Lung (tissue), 12 donors: Measurements from ENCODE around the gene SETX. TPM values are rescaled to one million over a fixed set of nuclear protein-coding genes. Genes with fewer than 3 reads are reported as not detected.

Experiments used
- ATAC-seq: fragments of 200-7000 bp; cut with Tn5 transposase; one replicate; pipeline ENCODE4 v1.9.1; 2020; ENCODE audit warnings: moderate number of reproducible peaks; ENCODE audit not compliant: insufficient read depth, low FRiP score
- DNase-seq, 3 donors: peaks; one replicate each; pipeline ENCODE4 v3.0.0-alpha.2; 2013 to 2017
- H3K27ac ChIP-seq, 2 donors: one replicate each; pipeline ENCODE4 v1.5.1; 2013; ENCODE audit warnings: mild to moderate bottlenecking in 2 of 2, moderate library complexity in 2 of 2, control low read depth in 1 of 2, inconsistent platforms in 1 of 2, low read depth in 1 of 2, low read length in 1 of 2
- H3K27me3 ChIP-seq, 3 donors: one replicate each; pipeline ENCODE4 v1.5.1; 2013; ENCODE audit warnings: low read length in 2 of 3; ENCODE audit not compliant: control insufficient read depth in 3 of 3, insufficient read depth in 3 of 3
- H3K36me3 ChIP-seq, 4 donors: one replicate each; pipeline ENCODE4 v1.5.1; 2013; ENCODE audit warnings: low read length in 4 of 4, mild to moderate bottlenecking in 1 of 4, moderate library complexity in 1 of 4; ENCODE audit not compliant: control insufficient read depth in 4 of 4, insufficient read depth in 4 of 4
- H3K4me1 ChIP-seq, 5 donors: one replicate each; pipeline ENCODE4 v1.5.1; 2013; ENCODE audit warnings: low read length in 5 of 5, mild to moderate bottlenecking in 2 of 5, moderate library complexity in 1 of 5; ENCODE audit not compliant: control insufficient read depth in 5 of 5, insufficient read depth in 5 of 5
- H3K4me3 ChIP-seq: one replicate; pipeline ENCODE4 v1.5.1; 2013; ENCODE audit warnings: mild to moderate bottlenecking, control low read depth, moderate library complexity
- H3K9ac ChIP-seq, 2 donors: one replicate each; pipeline ENCODE4 v1.5.1; 2013; ENCODE audit warnings: low read length in 2 of 2, control low read depth in 1 of 2; ENCODE audit not compliant: insufficient read depth in 1 of 2
- H3K9me3 ChIP-seq, 4 donors: one replicate each; pipeline ENCODE4 v1.5.1; 2013; ENCODE audit warnings: low read length in 3 of 4, mild to moderate bottlenecking in 1 of 4, moderate library complexity in 1 of 4; ENCODE audit not compliant: control insufficient read depth in 4 of 4, insufficient read depth in 3 of 4
- WGBS, 2 donors: extraction: QIAGEN DNeasy Blood & Tissue Kit; methylation state at CpG; one replicate each; pipeline ENCODE4 v1.1.7; 2013; 5-methylcytosine and 5-hydroxymethylcytosine counted together
- polyA plus RNA-seq, 2 donors: library from polyadenylated mRNA; stranded (reverse); fragments of 200-250 nt; gene quantifications; one replicate each; pipeline ENCODE4 v1.2.1, GENCODE V29; 2013
- total RNA-seq, 2 donors: library from RNA; depleted of rRNA in 1 of 2; stranded (reverse); fragments of >200 nt in 1 of 2; gene quantifications; one replicate each; pipeline ENCODE4 v1.2.1, GENCODE V29; 2014 to 2021
- TF ChIP-seq, protein P1 (sequence below): IDR thresholded peaks from 2 replicates; pipeline ENCODE4 v1.5.1; 2012; ENCODE audit warnings: mild to moderate bottlenecking; ENCODE audit errors: control extremely low read depth, extremely low read depth
- donor health status: control.
- donor health status: control.
- donor health status: Bipolar disorder and iron deficiency.
- donor health status: healthy.
- donor health status: DM: yes; HTN: yes; CAD: no.

The SETX gene
- total and polyA plus RNA-seq, 4 donors: 14.6 to 90.0 (median 34.2) TPM

DNA sequence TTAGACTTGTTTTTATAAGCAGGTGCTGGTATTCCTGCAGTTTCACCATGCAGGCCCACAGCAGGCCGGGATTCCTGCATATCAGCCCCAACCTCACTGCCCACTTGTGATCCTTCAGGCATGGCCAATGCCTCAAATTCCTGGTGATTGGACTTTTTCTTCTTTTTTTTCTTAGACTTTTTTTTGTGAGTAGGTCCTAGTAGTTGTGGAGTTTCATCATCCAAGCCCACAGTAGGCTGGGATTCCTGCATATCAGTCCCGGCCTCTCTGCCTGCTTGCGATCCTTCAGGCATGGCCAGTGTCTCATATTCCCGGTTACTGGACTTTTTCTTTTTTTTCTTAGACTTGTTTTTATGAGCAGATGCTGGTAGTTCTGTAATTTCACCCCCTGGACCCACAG, 47.0 kb upstream of the SETX start:
- Histone ChIP-seq H3K4me1 (peaks cover 0 to 9% (median 7%) of the 10 kb centered on the region in 5 donors), H3K4me3 (no peak overlapping the region), H3K36me3 (peaks cover 10 to 27% (median 22%) of the 10 kb centered on the region in 4 donors), H3K27ac (no peak overlapping the region), H3K27me3 (no peaks in the 10 kb centered on the region), H3K9ac (no peak overlapping the region), H3K9me3 (no peaks in the 10 kb centered on the region)
- no peak for DNase-seq
- no peak for ATAC-seq
- 92 to 95% methylated on average over 4 of the region's 4 CpGs for WGBS, 2 donors
- TF ChIP-seq, protein P1, sequence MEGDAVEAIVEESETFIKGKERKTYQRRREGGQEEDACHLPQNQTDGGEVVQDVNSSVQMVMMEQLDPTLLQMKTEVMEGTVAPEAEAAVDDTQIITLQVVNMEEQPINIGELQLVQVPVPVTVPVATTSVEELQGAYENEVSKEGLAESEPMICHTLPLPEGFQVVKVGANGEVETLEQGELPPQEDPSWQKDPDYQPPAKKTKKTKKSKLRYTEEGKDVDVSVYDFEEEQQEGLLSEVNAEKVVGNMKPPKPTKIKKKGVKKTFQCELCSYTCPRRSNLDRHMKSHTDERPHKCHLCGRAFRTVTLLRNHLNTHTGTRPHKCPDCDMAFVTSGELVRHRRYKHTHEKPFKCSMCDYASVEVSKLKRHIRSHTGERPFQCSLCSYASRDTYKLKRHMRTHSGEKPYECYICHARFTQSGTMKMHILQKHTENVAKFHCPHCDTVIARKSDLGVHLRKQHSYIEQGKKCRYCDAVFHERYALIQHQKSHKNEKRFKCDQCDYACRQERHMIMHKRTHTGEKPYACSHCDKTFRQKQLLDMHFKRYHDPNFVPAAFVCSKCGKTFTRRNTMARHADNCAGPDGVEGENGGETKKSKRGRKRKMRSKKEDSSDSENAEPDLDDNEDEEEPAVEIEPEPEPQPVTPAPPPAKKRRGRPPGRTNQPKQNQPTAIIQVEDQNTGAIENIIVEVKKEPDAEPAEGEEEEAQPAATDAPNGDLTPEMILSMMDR: no peak

DNA sequence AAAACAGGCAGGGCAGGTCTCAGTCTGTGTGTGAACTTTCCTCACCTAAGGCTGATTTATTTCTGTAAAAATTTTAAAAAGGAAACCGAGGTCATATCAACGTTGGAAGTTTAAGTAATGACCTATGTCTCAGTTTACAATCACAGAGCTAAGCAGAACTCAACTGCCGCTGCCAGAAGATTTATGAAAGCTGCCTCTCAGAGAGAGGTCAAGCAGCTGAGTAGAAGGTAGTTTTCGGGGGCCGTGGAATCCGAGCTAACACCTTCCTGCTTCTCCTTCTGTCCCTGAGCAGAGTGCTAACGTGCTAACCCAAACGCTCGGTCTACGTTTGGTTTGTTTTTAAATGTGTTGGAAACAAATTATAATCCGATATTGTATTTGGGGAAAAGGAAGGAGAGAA, 40.8 kb upstream of the SETX start:
- Histone ChIP-seq H3K9ac (no peak overlapping the region), H3K27ac (no peak overlapping the region), H3K4me1 (no peaks in the 10 kb centered on the region), H3K27me3 (no peaks in the 10 kb centered on the region), H3K4me3 (no peak overlapping the region), H3K36me3 (peaks cover 41 to 54% (median 42%) of the 10 kb centered on the region in 4 donors), H3K9me3 (no peaks in the 10 kb centered on the region)
- DNase-seq (no peak), ATAC-seq (no peak)
- WGBS, 2 donors: 93 to 94% methylated on average over 11 of the region's 11 CpGs
- TF ChIP-seq, protein P1: no peak

DNA sequence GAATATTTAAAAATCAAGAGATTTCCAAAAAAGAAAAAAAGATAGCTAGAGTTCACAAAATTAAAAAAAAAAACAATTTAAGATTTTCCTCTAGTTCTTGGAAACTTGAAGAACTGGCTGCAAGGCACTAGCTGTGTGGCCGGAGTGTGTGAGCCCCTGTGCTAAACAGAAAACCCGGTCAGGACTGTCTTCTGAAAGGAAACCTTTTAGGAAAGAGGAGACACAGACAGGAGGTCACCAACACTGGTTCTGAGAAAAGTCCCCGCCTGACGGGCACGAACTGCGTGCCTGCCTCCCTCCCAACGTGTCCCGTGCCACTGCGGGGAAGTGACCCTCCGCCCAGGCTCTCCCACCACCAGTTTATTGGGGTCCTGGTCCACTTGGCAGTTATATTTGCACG, 36.7 kb upstream of the SETX start:
- Histone ChIP-seq H3K9me3 (no peaks in the 10 kb centered on the region), H3K27me3 (no peaks in the 10 kb centered on the region), H3K4me1 (no peaks in the 10 kb centered on the region), H3K27ac (no peak overlapping the region), H3K9ac (no peak overlapping the region), H3K4me3 (no peak overlapping the region), H3K36me3 (peaks cover 38 to 61% (median 47%) of the 10 kb centered on the region in 4 donors)
- WGBS, 2 donors: 92 to 95% methylated on average over 11 of the region's 11 CpGs
- TF ChIP-seq, protein P1: no peak
- DNase-seq (no peak), ATAC-seq (no peak)

DNA sequence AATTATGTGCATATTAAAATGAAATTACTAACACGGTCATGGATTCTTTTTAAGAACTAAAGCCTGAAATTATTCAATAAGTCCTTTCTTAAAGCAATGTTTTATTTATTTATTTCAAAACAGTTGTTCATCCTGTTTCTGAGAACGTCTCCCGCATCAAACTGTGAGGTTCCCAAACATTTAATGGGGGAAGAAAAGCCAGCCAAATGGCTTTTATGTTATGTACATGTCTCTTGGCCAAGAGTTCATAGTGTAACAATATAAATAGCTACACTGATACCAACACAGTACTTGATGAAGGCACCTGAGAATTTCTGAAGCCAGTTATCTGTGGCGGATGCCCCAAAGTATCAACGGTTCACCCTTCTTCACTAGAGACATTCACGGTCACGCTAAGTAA, 36.2 kb upstream of the SETX start:
- Histone ChIP-seq H3K4me1 (no peaks in the 10 kb centered on the region), H3K27ac (no peak overlapping the region), H3K4me3 (no peak overlapping the region), H3K36me3 (peaks cover 33 to 61% (median 46%) of the 10 kb centered on the region in 4 donors), H3K9ac (no peak overlapping the region), H3K27me3 (no peaks in the 10 kb centered on the region), H3K9me3 (no peaks in the 10 kb centered on the region)
- 79 to 81% methylated on average over 7 of the region's 7 CpGs for WGBS, 2 donors
- ATAC-seq: no peak
- DNase-seq: no peak
- TF ChIP-seq, protein P1: no peak
